ENCODE results near the gene VPS9D1. TPM values are rescaled to one million over a fixed set of nuclear protein-coding genes. Genes with fewer than 3 reads are reported as not detected.

Gene VPS9D1
- total RNA-seq, 4 donors from 2014 or later: 4.4 to 10.1 (median 7.3) TPM

- ATAC-seq: no peak
- Histone ChIP-seq H3K9me3 (no peaks in the 10 kb centered on the region), H3K4me1 (no peaks in the 10 kb centered on the region), H3K27ac (no peak overlapping the region), H3K27me3 (peaks cover 3% of the 10 kb centered on the region), H3K4me3 (no peak overlapping the region), H3K36me3 (no peaks in the 10 kb centered on the region)
- no peak for TF ChIP-seq EP300 (IDR thresholded peaks at IDR 0.05)
- no peak for TF ChIP-seq CTCF (IDR thresholded peaks at IDR 0.05)
- TF ChIP-seq POLR2AphosphoS5 (IDR thresholded peaks at IDR 0.05): no peak
- TF ChIP-seq POLR2A (IDR thresholded peaks at IDR 0.05): no peak
- whole genome bisulfite sequencing, 2 donors (ENCODE audit: low coverage in 1 of 2): 74 to 94% methylated on average over 6 to 17 of the region's 17 CpGs
Observed at GRCh38 chr16:89761304-89761922, 40.7 kb upstream of the VPS9D1 start.

GRCh38 chr16:89759746-89760340 is 39.1 kb upstream of the VPS9D1 start:
- TF ChIP-seq EP300 (IDR thresholded peaks at IDR 0.05): no peak
- no peak for TF ChIP-seq POLR2AphosphoS5 (IDR thresholded peaks at IDR 0.05)
- no peak for TF ChIP-seq POLR2A (IDR thresholded peaks at IDR 0.05)
- TF ChIP-seq CTCF (IDR thresholded peaks at IDR 0.05): no peak
- WGBS, 2 donors (ENCODE audit: low coverage in 1 of 2): 65 to 71% methylated on average over 6 to 9 of the region's 26 CpGs
- no peak for ATAC-seq

GRCh38 chr16:89749637-89750036 is 28.9 kb upstream of the VPS9D1 start:
- no peaks in the 10 kb centered on the region for H3K4me1 ChIP-seq
- no peak overlapping the region for H3K27ac ChIP-seq
- H3K9me3 ChIP-seq: no peaks in the 10 kb centered on the region
- TF ChIP-seq EP300 (IDR thresholded peaks at IDR 0.05) (no peak), CTCF (IDR thresholded peaks at IDR 0.05) (no peak), POLR2AphosphoS5 (IDR thresholded peaks at IDR 0.05) (no peak), POLR2A (IDR thresholded peaks at IDR 0.05) (no peak)
- H3K4me3 ChIP-seq: no peak overlapping the region
- no peak for ATAC-seq
- H3K36me3 ChIP-seq: no peaks in the 10 kb centered on the region
- H3K27me3 ChIP-seq: no peaks in the 10 kb centered on the region
- WGBS, 2 donors (ENCODE audit: low coverage in 1 of 2): 53% methylated on average over 7 of the region's 10 CpGs; no CpG with 5 or more reads in 1 of the 2 donors

More at GRCh38 chr16:89759746-89760340, 39.1 kb upstream of the VPS9D1 start:
- Histone ChIP-seq H3K36me3 (no peaks in the 10 kb centered on the region), H3K4me1 (no peaks in the 10 kb centered on the region), H3K27ac (no peak overlapping the region), H3K9me3 (no peaks in the 10 kb centered on the region), H3K4me3 (no peak overlapping the region), H3K27me3 (peaks cover 3% of the 10 kb centered on the region)

GRCh38 chr16:89748921-89749320 is 28.2 kb upstream of the VPS9D1 start:
- ATAC-seq: no peak
- Histone ChIP-seq H3K9me3 (no peaks in the 10 kb centered on the region), H3K27ac (no peak overlapping the region), H3K4me3 (no peak overlapping the region), H3K4me1 (no peaks in the 10 kb centered on the region), H3K36me3 (no peaks in the 10 kb centered on the region), H3K27me3 (no peaks in the 10 kb centered on the region)
- TF ChIP-seq POLR2A (IDR thresholded peaks at IDR 0.05) (no peak), POLR2AphosphoS5 (IDR thresholded peaks at IDR 0.05) (no peak), CTCF (IDR thresholded peaks at IDR 0.05) (no peak), EP300 (IDR thresholded peaks at IDR 0.05) (no peak)
- WGBS, 2 donors (ENCODE audit: low coverage in 1 of 2): 97 to 100% methylated on average over 2 to 11 of the region's 11 CpGs

- 86 to 100% methylated on average over 3 of the region's 9 CpGs for WGBS, 2 donors (ENCODE audit: low coverage in 1 of 2)
- no peak for ATAC-seq
- no peak overlapping the region for H3K4me3 ChIP-seq
Observed at GRCh38 chr16:89748076-89748475, 27.4 kb upstream of the VPS9D1 start.

More at GRCh38 chr16:89748076-89748475, 27.4 kb upstream of the VPS9D1 start:
- no peaks in the 10 kb centered on the region for H3K9me3 ChIP-seq
- no peaks in the 10 kb centered on the region for H3K36me3 ChIP-seq
- H3K4me1 ChIP-seq: no peaks in the 10 kb centered on the region
- no peak for TF ChIP-seq POLR2AphosphoS5 (IDR thresholded peaks at IDR 0.05)
- TF ChIP-seq CTCF (IDR thresholded peaks at IDR 0.05): no peak
- TF ChIP-seq EP300 (IDR thresholded peaks at IDR 0.05): no peak
- no peak for TF ChIP-seq POLR2A (IDR thresholded peaks at IDR 0.05)
- H3K27me3 ChIP-seq: no peaks in the 10 kb centered on the region
- H3K27ac ChIP-seq: no peak overlapping the region

Measured in gastroesophageal sphincter (tissue), 4 donors.